DOHH2 (cell line): Measurements from ENCODE around the gene PDE2A.

ENCODE experiments used
- H3F3A ChIP-seq: fragments of 200-600 bp; sonication (generic), shearing (Covaris generic); 2 replicates; pipeline ENCODE4 v1.6.0; 2016; ENCODE audit warnings: antibody characterized with exemption, mild to moderate bottlenecking; ENCODE audit not compliant: control insufficient read depth, insufficient read depth
- H3K27ac ChIP-seq: fragments of 200-600 bp; sonication (generic); 2 replicates; pipeline ENCODE4 v1.5.1; 2014; ENCODE audit warnings: low read depth, mild to moderate bottlenecking, low read length, moderate library complexity
- H3K27me3 ChIP-seq: fragments of 200-600 bp; sonication (generic); 2 replicates; pipeline ENCODE4 v1.6.1; 2014; ENCODE audit warnings: mild to moderate bottlenecking, low read length, mixed read lengths; ENCODE audit not compliant: control insufficient read depth
- H3K36me3 ChIP-seq: fragments of 200-600 bp; sonication (generic); 2 replicates; pipeline ENCODE4 v1.6.1; 2014; ENCODE audit warnings: mild to moderate bottlenecking, low read length, moderate library complexity, mixed read lengths; ENCODE audit not compliant: control insufficient read depth
- H3K4me1 ChIP-seq: fragments of 200-600 bp; sonication (generic); 2 replicates; pipeline ENCODE4 v1.6.1; 2014; ENCODE audit warnings: mild to moderate bottlenecking, low read length, mixed read lengths; ENCODE audit not compliant: control insufficient read depth
- H3K4me2 ChIP-seq: fragments of 200-600 bp; sonication (generic); 2 replicates; pipeline ENCODE4 v1.6.0; 2014; ENCODE audit warnings: mild to moderate bottlenecking, low read length, moderate library complexity
- H3K4me3 ChIP-seq: fragments of 200-600 bp; sonication (generic); 2 replicates; pipeline ENCODE4 v1.5.1; 2014; ENCODE audit warnings: mild to moderate bottlenecking, low read length, mixed read lengths
- H3K79me2 ChIP-seq: fragments of 200-600 bp; sonication (generic); 2 replicates; pipeline ENCODE4 v1.6.1; 2014; ENCODE audit warnings: mild to moderate bottlenecking, low read length, mixed read lengths; ENCODE audit not compliant: control insufficient read depth
- H3K9me2 ChIP-seq: fragments of 200-600 bp; sonication (generic); replicated peaks from 2 replicates; pipeline ENCODE4 v1.6.1; 2014; ENCODE audit warnings: mild to moderate bottlenecking, low read length, mixed read lengths; ENCODE audit not compliant: control insufficient read depth
- H3K9me3 ChIP-seq: fragments of 200-600 bp; sonication (generic); 2 replicates; pipeline ENCODE4 v1.6.1; 2014; ENCODE audit warnings: antibody characterized with exemption, low read length, mixed read lengths; ENCODE audit not compliant: control insufficient read depth, insufficient read depth
- H4K20me1 ChIP-seq: fragments of 200-600 bp; sonication (generic); 2 replicates; pipeline ENCODE4 v1.6.0; 2014; ENCODE audit warnings: low read depth, mild to moderate bottlenecking, antibody characterized with exemption, low read length, moderate library complexity; ENCODE audit not compliant: control insufficient read depth, insufficient read depth
- EZH2phosphoT487 ChIP-seq: fragments of 200-600 bp; sonication (generic); IDR thresholded peaks from 2 replicates; pipeline ENCODE4 v1.6.1; 2017; ENCODE audit warnings: borderline replicate concordance, mild to moderate bottlenecking, antibody characterized with exemption, low read length, moderate library complexity, mixed read lengths
- TF ChIP-seq, protein P1 (sequence below): fragments of 200-600 bp; sonication (generic); IDR thresholded peaks from one replicate; pipeline ENCODE4 v1.5.1; 2014; ENCODE audit warnings: antibody characterized with exemption, mild to moderate bottlenecking, low read depth, low read length; ENCODE audit not compliant: poor library complexity, severe bottlenecking

Gene PDE2A

GRCh38 chr11:72598466-72598865 is 75.8 kb downstream of the PDE2A start:
- Histone ChIP-seq H3F3A (no peaks in the 10 kb centered on the region), H3K79me2 (no peaks in the 10 kb centered on the region), H4K20me1 (peaks cover 3% of the 10 kb centered on the region; the same call in 1 of the 2 replicates), H3K27ac (no peak overlapping the region), H3K4me1 (no peaks in the 10 kb centered on the region; the same call in 1 of the 2 replicates), H3K9me2 (no peaks in the 10 kb centered on the region), H3K4me2 (no peak overlapping the region), H3K4me3 (no peak overlapping the region), H3K27me3 (peaks cover 10% of the 10 kb centered on the region; the same call in 1 of the 2 replicates), H3K36me3 (no peaks in the 10 kb centered on the region), H3K9me3 (no peaks in the 10 kb centered on the region)
- TF ChIP-seq, protein P1, sequence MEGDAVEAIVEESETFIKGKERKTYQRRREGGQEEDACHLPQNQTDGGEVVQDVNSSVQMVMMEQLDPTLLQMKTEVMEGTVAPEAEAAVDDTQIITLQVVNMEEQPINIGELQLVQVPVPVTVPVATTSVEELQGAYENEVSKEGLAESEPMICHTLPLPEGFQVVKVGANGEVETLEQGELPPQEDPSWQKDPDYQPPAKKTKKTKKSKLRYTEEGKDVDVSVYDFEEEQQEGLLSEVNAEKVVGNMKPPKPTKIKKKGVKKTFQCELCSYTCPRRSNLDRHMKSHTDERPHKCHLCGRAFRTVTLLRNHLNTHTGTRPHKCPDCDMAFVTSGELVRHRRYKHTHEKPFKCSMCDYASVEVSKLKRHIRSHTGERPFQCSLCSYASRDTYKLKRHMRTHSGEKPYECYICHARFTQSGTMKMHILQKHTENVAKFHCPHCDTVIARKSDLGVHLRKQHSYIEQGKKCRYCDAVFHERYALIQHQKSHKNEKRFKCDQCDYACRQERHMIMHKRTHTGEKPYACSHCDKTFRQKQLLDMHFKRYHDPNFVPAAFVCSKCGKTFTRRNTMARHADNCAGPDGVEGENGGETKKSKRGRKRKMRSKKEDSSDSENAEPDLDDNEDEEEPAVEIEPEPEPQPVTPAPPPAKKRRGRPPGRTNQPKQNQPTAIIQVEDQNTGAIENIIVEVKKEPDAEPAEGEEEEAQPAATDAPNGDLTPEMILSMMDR, result no peak

- peaks cover 3% of the 10 kb centered on the region; the same call in 1 of the 2 replicates for H4K20me1 ChIP-seq
- no peaks in the 10 kb centered on the region for H3K9me2 ChIP-seq
- H3K79me2 ChIP-seq, result no peaks in the 10 kb centered on the region
- H3K27ac ChIP-seq, result no peak overlapping the region
- TF ChIP-seq EZH2phosphoT487, result no peak
- TF ChIP-seq, protein P1, result no peak
- H3K4me2 ChIP-seq, result no peak overlapping the region
- H3K9me3 ChIP-seq, result no peaks in the 10 kb centered on the region
- no peaks in the 10 kb centered on the region for H3F3A ChIP-seq
- peaks cover 7% of the 10 kb centered on the region for H3K4me1 ChIP-seq
- no peaks in the 10 kb centered on the region for H3K36me3 ChIP-seq
- H3K4me3 ChIP-seq, result no peak overlapping the region
- peaks cover 13% of the 10 kb centered on the region; the same call in 1 of the 2 replicates for H3K27me3 ChIP-seq
Observed at GRCh38 chr11:72597721-72598120, 76.5 kb downstream of the PDE2A start.

GRCh38 chr11:72595292-72595684 is 78.9 kb downstream of the PDE2A start:
- no peaks in the 10 kb centered on the region for H3K36me3 ChIP-seq
- TF ChIP-seq, protein P1, result no peak
- TF ChIP-seq EZH2phosphoT487, result no peak
- peaks cover 3% of the 10 kb centered on the region; the same call in 1 of the 2 replicates for H4K20me1 ChIP-seq
- H3K4me3 ChIP-seq, result no peak overlapping the region
- H3K27ac ChIP-seq, result no peak overlapping the region
- no peaks in the 10 kb centered on the region for H3K9me3 ChIP-seq
- peaks cover 28% of the 10 kb centered on the region for H3K27me3 ChIP-seq
- H3K4me1 ChIP-seq, result peaks cover 23% of the 10 kb centered on the region
- no peaks in the 10 kb centered on the region for H3F3A ChIP-seq
- no peaks in the 10 kb centered on the region for H3K79me2 ChIP-seq
- no peak overlapping the region for H3K4me2 ChIP-seq
- no peaks in the 10 kb centered on the region for H3K9me2 ChIP-seq
